Neural progenitor cell (in vitro differentiated cells): ENCODE measurements around the gene SLC39A7.

Experiments
- EZH2 ChIP-seq: fragments of 200-600 bp; sonication (generic); IDR thresholded peaks from 2 replicates; pipeline ENCODE4 v1.6.1; 2017; ENCODE audit warnings: antibody characterized with exemption, mild to moderate bottlenecking, moderate library complexity
- TF ChIP-seq, protein P1 (sequence below): fragments of 200-600 bp; sonication (generic); IDR thresholded peaks from 2 replicates; pipeline ENCODE4 v1.5.1; 2017; ENCODE audit warnings: antibody characterized with exemption, mild to moderate bottlenecking

DNA sequence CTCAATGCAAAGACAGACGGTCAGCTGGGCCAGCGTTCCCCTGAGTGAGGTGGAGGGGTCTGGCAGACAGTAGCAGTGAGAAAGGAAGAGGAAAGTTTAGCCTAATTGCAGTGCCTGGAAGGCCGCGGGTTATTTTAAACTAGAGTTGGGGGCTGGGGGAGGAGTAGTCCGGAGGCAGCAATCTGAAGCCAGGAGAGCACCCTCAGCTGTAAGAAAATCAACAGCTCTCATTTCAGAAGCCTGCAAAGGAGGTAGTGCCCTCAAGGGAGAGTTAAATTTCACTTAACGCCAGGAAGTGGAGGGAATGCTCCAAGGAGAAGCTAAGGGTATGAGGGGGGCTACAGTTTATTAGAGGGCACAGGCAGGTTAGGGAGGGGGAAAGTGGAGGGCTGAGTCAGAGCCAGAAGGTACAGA lies 34.6 kb downstream of the SLC39A7 start:
- TF ChIP-seq, protein P1, sequence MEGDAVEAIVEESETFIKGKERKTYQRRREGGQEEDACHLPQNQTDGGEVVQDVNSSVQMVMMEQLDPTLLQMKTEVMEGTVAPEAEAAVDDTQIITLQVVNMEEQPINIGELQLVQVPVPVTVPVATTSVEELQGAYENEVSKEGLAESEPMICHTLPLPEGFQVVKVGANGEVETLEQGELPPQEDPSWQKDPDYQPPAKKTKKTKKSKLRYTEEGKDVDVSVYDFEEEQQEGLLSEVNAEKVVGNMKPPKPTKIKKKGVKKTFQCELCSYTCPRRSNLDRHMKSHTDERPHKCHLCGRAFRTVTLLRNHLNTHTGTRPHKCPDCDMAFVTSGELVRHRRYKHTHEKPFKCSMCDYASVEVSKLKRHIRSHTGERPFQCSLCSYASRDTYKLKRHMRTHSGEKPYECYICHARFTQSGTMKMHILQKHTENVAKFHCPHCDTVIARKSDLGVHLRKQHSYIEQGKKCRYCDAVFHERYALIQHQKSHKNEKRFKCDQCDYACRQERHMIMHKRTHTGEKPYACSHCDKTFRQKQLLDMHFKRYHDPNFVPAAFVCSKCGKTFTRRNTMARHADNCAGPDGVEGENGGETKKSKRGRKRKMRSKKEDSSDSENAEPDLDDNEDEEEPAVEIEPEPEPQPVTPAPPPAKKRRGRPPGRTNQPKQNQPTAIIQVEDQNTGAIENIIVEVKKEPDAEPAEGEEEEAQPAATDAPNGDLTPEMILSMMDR = no peak
- no peak for TF ChIP-seq EZH2
